HEK293 (cell line): ENCODE measurements around the gene DCC.

Experiments used
- CTCF ChIA-PET: fragments of 350-600 bp; formaldehyde crosslinking; extraction: SDS; loops from one replicate; lab custom pipeline; 2021; ENCODE audit warnings: antibody characterized with exemption; lab: Yijun Ruan, JAX
- POLR2A ChIA-PET: fragments of 300-600 bp; formaldehyde crosslinking; extraction: SDS; loops from one replicate; lab custom pipeline; 2020; ENCODE audit warnings: antibody characterized with exemption, inconsistent platforms; lab: Yijun Ruan, JAX
- H3K27ac ChIP-seq: fragments of 200-500 bp; sonication (Bioruptor generic); 2 replicates; pipeline ENCODE4 v1.5.1; 2014; ENCODE audit warnings: low read depth, low read length, control low read depth, inconsistent platforms; ENCODE audit errors: extremely low read depth
- H3K36me3 ChIP-seq, 2 experiments: fragments of 200-500 bp in 1 of 2; sonication (Bioruptor generic) in 1 of 2; 1 replicate in 1 of 2; 2 replicates in 1 of 2; pipeline ENCODE4 v1.5.1; 2014 to 2017; ENCODE audit warnings: inconsistent platforms in 2 of 2, low read length in 2 of 2; ENCODE audit not compliant: control insufficient read depth in 2 of 2, insufficient read depth in 1 of 2
- H3K4me1 ChIP-seq: fragments of 200-500 bp; sonication (Bioruptor generic); 2 replicates; pipeline ENCODE4 v1.5.1; 2014; ENCODE audit warnings: mild to moderate bottlenecking, low read length, inconsistent platforms; ENCODE audit not compliant: control insufficient read depth, insufficient read depth
- H3K4me3 ChIP-seq: 2 replicates; pipeline ENCODE4 v1.5.1; 2011; ENCODE audit warnings: low read depth, mild to moderate bottlenecking, control low read depth, low read length, moderate library complexity
- H3K9me3 ChIP-seq: fragments of 200-500 bp; sonication (Bioruptor generic); 2 replicates; pipeline ENCODE4 v1.5.1; 2014; ENCODE audit warnings: low read depth, low read length, inconsistent platforms; ENCODE audit not compliant: control insufficient read depth, insufficient read depth
- HOXA7 ChIP-seq: sonication (generic); formaldehyde crosslinking; IDR thresholded peaks from 2 replicates; pipeline ENCODE4 v1.8.1; 2022; ENCODE audit warnings: missing genetic modification reagents, borderline replicate concordance
- KLF16 ChIP-seq: fragments of 450-650 bp; formaldehyde crosslinking; IDR thresholded peaks from 2 replicates; pipeline ENCODE4 v1.5.1; 2017; ENCODE audit warnings: missing biosample characterization, missing genetic modification characterization
- KLF7 ChIP-seq: fragments of 450-650 bp; formaldehyde crosslinking; IDR thresholded peaks from 2 replicates; pipeline ENCODE4 v1.5.1; 2016; ENCODE audit warnings: missing biosample characterization, missing genetic modification characterization, borderline replicate concordance
- PRDM4 ChIP-seq: fragments of 450-650 bp; formaldehyde crosslinking; IDR thresholded peaks from 2 replicates; pipeline ENCODE4 v1.5.1; 2017; ENCODE audit warnings: missing biosample characterization, missing genetic modification characterization
- SCRT2 ChIP-seq: fragments of 450-650 bp; formaldehyde crosslinking; IDR thresholded peaks from 2 replicates; pipeline ENCODE4 v1.5.1; 2016; ENCODE audit warnings: missing biosample characterization, missing genetic modification characterization
- SP3 ChIP-seq: fragments of 450-650 bp; formaldehyde crosslinking; IDR thresholded peaks from 2 replicates; pipeline ENCODE4 v1.5.1; 2016; ENCODE audit warnings: missing biosample characterization, missing genetic modification characterization
- TCF7L2 ChIP-seq: IDR thresholded peaks from 2 replicates; pipeline ENCODE4 v1.6.1; 2011; ENCODE audit warnings: low read depth, mild to moderate bottlenecking, inconsistent platforms, low read length, moderate library complexity, borderline replicate concordance
- WT1 ChIP-seq: fragments of 450-650 bp; formaldehyde crosslinking; IDR thresholded peaks from 2 replicates; pipeline ENCODE4 v1.5.1; 2016; ENCODE audit warnings: missing biosample characterization, missing genetic modification characterization
- ZBTB48 ChIP-seq: fragments of 450-650 bp; formaldehyde crosslinking; IDR thresholded peaks from 2 replicates; pipeline ENCODE4 v1.5.1; 2016; ENCODE audit warnings: missing biosample characterization, missing genetic modification characterization
- ZBTB8A ChIP-seq: fragments of 450-650 bp; formaldehyde crosslinking; IDR thresholded peaks from 2 replicates; pipeline ENCODE4 v1.5.1; 2016; ENCODE audit warnings: missing biosample characterization, missing genetic modification characterization
- ZFP41 ChIP-seq: fragments of 450-650 bp; formaldehyde crosslinking; IDR thresholded peaks from 2 replicates; pipeline ENCODE4 v1.5.1; 2016; ENCODE audit warnings: missing biosample characterization, missing genetic modification characterization, borderline replicate concordance
- ZNF146 ChIP-seq: fragments of 450-650 bp; formaldehyde crosslinking; IDR thresholded peaks from 2 replicates; pipeline ENCODE4 v1.5.1; 2016; ENCODE audit warnings: missing biosample characterization, missing genetic modification characterization
- ZNF202 ChIP-seq: fragments of 450-650 bp; formaldehyde crosslinking; IDR thresholded peaks from 2 replicates; pipeline ENCODE4 v1.5.1; 2016; ENCODE audit warnings: missing biosample characterization, missing genetic modification characterization, borderline replicate concordance
- ZNF274 ChIP-seq, 2 experiments: fragments of 200-500 bp in 1 of 2; fragments of 450-650 bp in 1 of 2; sonication (Bioruptor generic) in 1 of 2; formaldehyde crosslinking in 1 of 2; IDR thresholded peaks; 2 replicates each; pipeline versions ENCODE4 v1.5.1 to v1.6.1; 2014 to 2016; ENCODE audit warnings: borderline replicate concordance in 1 of 2, inconsistent platforms in 1 of 2, low read length in 1 of 2, missing biosample characterization in 1 of 2, missing genetic modification characterization in 1 of 2
- ZNF324 ChIP-seq: fragments of 450-650 bp; formaldehyde crosslinking; IDR thresholded peaks from 2 replicates; pipeline ENCODE4 v1.5.1; 2016; ENCODE audit warnings: missing biosample characterization, missing genetic modification characterization
- ZNF354C ChIP-seq: fragments of 450-650 bp; formaldehyde crosslinking; IDR thresholded peaks from 2 replicates; pipeline ENCODE4 v1.5.1; 2016; ENCODE audit warnings: missing biosample characterization, missing genetic modification characterization, low read depth, borderline replicate concordance
- ZNF426 ChIP-seq: fragments of 450-650 bp; formaldehyde crosslinking; IDR thresholded peaks from 2 replicates; pipeline ENCODE4 v1.5.1; 2017; ENCODE audit warnings: missing biosample characterization, missing genetic modification characterization, mild to moderate bottlenecking, inconsistent platforms, moderate library complexity
- ZNF473 ChIP-seq: fragments of 450-650 bp; formaldehyde crosslinking; IDR thresholded peaks from 2 replicates; pipeline ENCODE4 v1.5.1; 2017; ENCODE audit warnings: missing biosample characterization, missing genetic modification characterization
- ZNF48 ChIP-seq: fragments of 450-650 bp; formaldehyde crosslinking; IDR thresholded peaks from 2 replicates; pipeline ENCODE4 v1.5.1; 2016; ENCODE audit warnings: missing biosample characterization, missing genetic modification characterization
- ZNF518A ChIP-seq: fragments of 450-650 bp; formaldehyde crosslinking; conservative IDR thresholded peaks from 2 replicates; pipeline ENCODE4 v1.5.1; 2016; ENCODE audit warnings: low read depth, missing biosample characterization, missing genetic modification characterization
- ZNF521 ChIP-seq: fragments of 450-650 bp; formaldehyde crosslinking; IDR thresholded peaks from 2 replicates; pipeline ENCODE4 v1.5.1; 2017; ENCODE audit warnings: missing biosample characterization, mild to moderate bottlenecking, missing genetic modification characterization
- ZNF549 ChIP-seq: fragments of 450-650 bp; IDR thresholded peaks from 2 replicates; pipeline ENCODE4 v1.5.1; 2018; ENCODE audit warnings: missing biosample characterization, missing genetic modification characterization, mild to moderate bottlenecking, inconsistent platforms, moderate library complexity
- ZNF560 ChIP-seq: fragments of 450-650 bp; formaldehyde crosslinking; IDR thresholded peaks from 2 replicates; pipeline ENCODE4 v1.5.1; 2017; ENCODE audit warnings: missing biosample characterization, missing genetic modification characterization, borderline replicate concordance
- ZNF580 ChIP-seq: fragments of 450-650 bp; formaldehyde crosslinking; IDR thresholded peaks from 2 replicates; pipeline ENCODE4 v1.5.1; 2016; ENCODE audit warnings: missing biosample characterization, missing genetic modification characterization
- ZNF610 ChIP-seq: fragments of 450-650 bp; formaldehyde crosslinking; IDR thresholded peaks from 2 replicates; pipeline ENCODE4 v1.5.1; 2016; ENCODE audit warnings: missing biosample characterization, missing genetic modification characterization, borderline replicate concordance
- ZNF645 ChIP-seq: fragments of 450-650 bp; formaldehyde crosslinking; IDR thresholded peaks from 2 replicates; pipeline ENCODE4; 2016; ENCODE audit warnings: missing biosample characterization, missing genetic modification characterization
- ZNF707 ChIP-seq: fragments of 450-650 bp; formaldehyde crosslinking; IDR thresholded peaks from 2 replicates; pipeline ENCODE4 v1.5.1; 2016; ENCODE audit warnings: missing biosample characterization, missing genetic modification characterization
- ZNF747 ChIP-seq: fragments of 450-650 bp; formaldehyde crosslinking; IDR thresholded peaks from 2 replicates; pipeline ENCODE4 v1.5.1; 2016; ENCODE audit warnings: missing biosample characterization, missing genetic modification characterization
- ZNF768 ChIP-seq: fragments of 450-650 bp; formaldehyde crosslinking; IDR thresholded peaks from 2 replicates; pipeline ENCODE4 v1.5.1; 2018; ENCODE audit warnings: missing biosample characterization, mild to moderate bottlenecking, missing genetic modification characterization
- ZSCAN30 ChIP-seq: fragments of 450-650 bp; IDR thresholded peaks from 2 replicates; pipeline ENCODE4 v1.5.1; 2018; ENCODE audit warnings: missing biosample characterization, mild to moderate bottlenecking, missing genetic modification characterization, moderate library complexity

DCC gene

GRCh38 chr18:53534695-53535094 lies 1194.7 kb downstream of the DCC start:
- H3K9me3 ChIP-seq: no peaks in the 10 kb centered on the region
- TF ChIP-seq ZNF426 (no peak), ZNF549 (tag by site-specific recombination) (no peak), ZBTB48 (tag by site-specific recombination) (no peak), ZNF518A (no peak), HOXA7 (no peak), ZNF747 (tag by site-specific recombination) (no peak), PRDM4 (tag by site-specific recombination) (no peak), ZNF560 (tag by site-specific recombination) (no peak), ZNF580 (tag by site-specific recombination) (no peak), ZBTB8A (tag by site-specific recombination) (no peak), WT1 (tag by site-specific recombination) (no peak), ZNF521 (tag by site-specific recombination) (no peak), ZNF324 (tag by site-specific recombination) (no peak), ZNF610 (no peak), ZNF707 (tag by site-specific recombination) (no peak), ZNF202 (tag by site-specific recombination) (no peak)
- no peak overlapping the region for H3K27ac ChIP-seq
- no peak overlapping the region for H3K4me3 ChIP-seq
- H3K36me3 ChIP-seq: no peaks in the 10 kb centered on the region
- CTCF ChIA-PET: no interaction called here
- POLR2A ChIA-PET: no interaction called here
- no peaks in the 10 kb centered on the region for H3K4me1 ChIP-seq

- Histone ChIP-seq H3K36me3 (no peaks in the 10 kb centered on the region), H3K9me3 (no peaks in the 10 kb centered on the region), H3K4me3 (no peak overlapping the region), H3K27ac (no peak overlapping the region), H3K4me1 (no peaks in the 10 kb centered on the region)
- ChIA-PET POLR2A (no interaction called here), CTCF (no interaction called here)
- no peak for TF ChIP-seq ZNF354C (tag by site-specific recombination)
- TF ChIP-seq KLF16: no peak
- TF ChIP-seq KLF7 (tag by site-specific recombination): no peak
- no peak for TF ChIP-seq SP3 (tag by site-specific recombination)
- no peak for TF ChIP-seq ZNF146
- TF ChIP-seq ZNF768 (tag by site-specific recombination): no peak
- TF ChIP-seq ZSCAN30: no peak
- no peak for TF ChIP-seq ZNF645
- no peak for TF ChIP-seq ZNF48 (tag by site-specific recombination)
- no peak for TF ChIP-seq TCF7L2
- TF ChIP-seq ZNF274 (IDR thresholded peaks at IDR 0.05; ENCODE audit: low read length): no peak
- TF ChIP-seq ZNF274 (tag by site-specific recombination; IDR thresholded peaks at IDR 0.05; ENCODE audit: borderline replicate concordance): no peak
- TF ChIP-seq SCRT2 (tag by site-specific recombination): no peak
- TF ChIP-seq ZFP41 (tag by site-specific recombination): no peak
- no peak for TF ChIP-seq ZNF473
Observed at GRCh38 chr18:53536908-53537307, 1196.9 kb downstream of the DCC start.
